ENCODE measurements around the gene CFAP58.
"Not testable (repeated sequence)": the region's sequence is repeated elsewhere in the genome, so short reads cannot be mapped to it uniquely, and the experiment has no call there.

CFAP58 gene

GRCh38 chr10:104440221-104440620 lies 86.6 kb downstream of the CFAP58 start:
- no peak for DNase-seq

- DNase-seq = no peak
These were observed 87.8 kb downstream of the CFAP58 start for GRCh38 chr10:104441329-104442000.

DNA sequence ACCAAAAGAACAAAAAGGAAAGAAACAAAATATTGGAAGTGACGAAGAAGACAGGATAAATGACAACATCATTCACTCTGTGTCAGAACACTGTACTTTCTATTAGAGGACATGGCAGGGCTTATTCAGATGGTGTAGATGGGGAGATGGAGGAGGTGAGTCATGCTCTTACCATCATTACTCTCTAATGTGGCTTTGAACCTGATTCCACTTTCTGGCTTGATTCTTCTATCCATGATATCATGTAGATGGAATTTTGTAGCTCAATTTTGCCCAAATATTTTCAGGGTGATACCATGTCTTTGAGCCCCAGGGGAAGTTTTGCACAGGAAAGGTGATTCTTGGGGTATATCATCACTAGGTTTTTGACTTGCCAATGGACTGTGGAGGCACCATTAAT lies 91.7 kb downstream of the CFAP58 start:
- DNase-seq = no peak

DNA sequence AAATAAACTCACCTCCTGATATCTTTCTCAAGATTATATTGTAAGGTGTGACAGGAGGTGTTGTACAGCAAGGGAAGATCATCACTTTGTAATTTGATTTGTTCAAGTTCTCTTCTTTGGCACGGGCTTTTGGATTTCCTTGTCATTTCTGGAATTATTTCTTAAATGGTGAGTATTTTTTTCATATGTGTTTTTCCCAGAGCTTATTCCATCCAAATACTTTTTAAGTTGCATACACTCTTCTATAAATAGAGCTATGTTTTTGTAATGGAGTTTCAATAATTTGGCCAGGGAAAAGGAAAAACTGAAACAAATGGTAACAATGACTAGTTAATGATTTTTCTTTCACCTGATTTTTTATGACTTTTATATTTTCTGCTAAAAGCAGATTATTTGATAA lies 92.5 kb downstream of the CFAP58 start:
- DNase-seq = no peak

DNA sequence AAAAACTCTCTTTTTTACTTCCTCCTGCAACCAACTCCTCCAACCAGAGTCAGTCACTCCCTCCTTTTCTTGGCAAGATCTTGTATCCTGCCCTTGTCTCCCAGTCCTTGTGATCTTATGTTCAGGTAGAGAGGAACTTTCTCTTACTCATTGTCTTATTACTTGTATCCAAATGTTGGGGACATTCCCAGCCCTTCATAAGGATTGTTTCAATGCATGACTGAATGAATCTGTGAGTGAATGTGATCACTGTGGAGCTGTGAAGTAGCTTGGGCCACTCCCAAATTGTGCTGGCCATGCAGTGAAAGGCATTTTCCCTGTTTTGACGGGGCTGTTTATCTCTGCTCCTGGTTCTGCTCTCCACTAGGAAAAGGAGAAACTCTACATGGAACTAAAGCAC lies 93.7 kb downstream of the CFAP58 start:
- DNase-seq = no peak

- no peak for DNase-seq
These were observed 94.3 kb downstream of the CFAP58 start for GRCh38 chr10:104447906-104448305.

DNA sequence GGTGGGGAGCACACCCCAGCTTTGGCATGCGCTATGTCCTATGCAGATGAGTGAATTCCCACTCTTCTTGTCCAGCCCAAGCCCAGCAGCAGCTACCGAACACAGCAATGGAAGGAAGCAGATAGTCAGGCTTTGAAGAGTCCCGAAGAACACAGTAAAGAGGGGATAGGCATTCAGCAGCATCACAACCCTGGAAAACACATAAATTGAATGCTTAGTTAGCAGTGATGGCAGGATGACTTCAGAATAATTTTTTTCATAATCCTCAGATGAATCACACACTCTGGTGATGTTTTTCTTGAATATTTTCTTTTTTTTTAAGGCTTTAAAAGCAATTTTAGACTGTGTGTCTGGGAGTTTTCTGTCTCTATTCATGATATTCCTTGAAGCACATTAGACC lies 95.8 kb downstream of the CFAP58 start:
- no peak for DNase-seq

DNA sequence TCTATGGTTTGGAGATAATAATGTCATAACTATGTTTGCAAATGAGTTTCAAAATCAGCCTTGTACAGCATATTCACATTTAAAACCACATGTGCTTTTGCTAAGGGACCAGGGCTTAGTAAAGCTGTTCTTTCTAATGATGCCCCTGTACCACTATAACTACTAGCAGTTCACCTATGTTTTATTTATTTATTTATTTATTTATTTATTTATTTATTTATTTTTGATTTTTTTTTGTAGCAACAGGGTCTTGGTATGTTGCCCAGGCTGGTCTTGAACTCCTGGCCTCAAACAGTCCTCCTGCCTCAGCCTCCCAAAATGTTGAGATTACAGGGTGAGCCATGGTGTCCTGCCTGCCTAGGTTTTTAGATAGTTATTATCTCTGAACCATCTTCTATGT lies 96.9 kb downstream of the CFAP58 start:
- DNase-seq = no peak

GRCh38 chr10:104450954-104451353 lies 97.3 kb downstream of the CFAP58 start:
- no peak for DNase-seq

- no peak for DNase-seq
These were observed 99.3 kb downstream of the CFAP58 start for GRCh38 chr10:104452977-104453376.

DNA sequence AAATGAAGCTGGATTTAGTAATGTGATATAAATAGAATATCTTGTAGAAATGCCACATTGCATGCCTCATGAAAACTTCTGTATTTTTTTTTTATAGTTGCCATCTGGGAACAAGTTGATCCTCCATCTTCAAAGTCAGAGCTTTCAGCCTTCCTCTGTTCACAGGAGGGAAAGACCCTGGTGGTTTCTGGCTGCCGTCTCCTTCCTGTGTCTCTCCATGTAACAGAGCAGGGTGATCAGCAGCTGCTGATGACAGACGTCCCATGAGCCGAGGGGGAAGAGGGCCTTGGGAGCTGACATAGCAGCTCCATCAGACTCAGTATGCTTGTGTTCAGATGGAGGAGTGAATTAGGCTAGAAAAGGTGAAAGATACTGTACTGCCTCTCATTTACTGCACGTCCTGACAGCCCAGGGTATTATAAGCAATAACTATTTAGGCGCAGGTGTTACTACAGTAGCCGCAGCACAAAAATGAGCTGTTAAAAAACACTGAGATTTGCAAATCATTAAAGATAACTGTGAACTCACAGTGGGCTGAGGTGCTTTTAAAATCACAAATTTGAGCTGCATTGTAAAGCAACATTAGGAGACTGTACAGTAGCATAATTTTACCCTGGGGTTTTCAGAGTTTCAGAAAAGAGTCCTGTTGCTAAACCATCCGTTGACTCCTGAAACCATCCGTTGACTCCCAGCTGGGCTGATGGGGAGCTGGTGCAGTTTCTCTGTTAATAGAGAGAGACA lies 103.3 kb downstream of the CFAP58 start:
- DNase-seq = no peak

DNA sequence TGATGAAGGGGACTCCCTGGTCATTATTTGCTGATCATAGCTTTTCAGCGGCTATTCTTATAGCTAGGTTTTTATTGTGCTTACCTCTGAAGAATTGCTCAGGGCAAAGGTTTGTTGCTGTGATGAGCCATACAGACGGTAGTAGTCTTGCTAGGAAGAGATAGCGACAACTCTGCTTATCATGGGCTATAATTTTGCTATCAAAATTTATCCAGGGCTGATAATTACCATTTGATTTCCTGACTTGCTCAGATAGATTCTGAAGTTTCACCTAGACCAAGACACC lies 103.9 kb downstream of the CFAP58 start:
- DNase-seq = no peak

GRCh38 chr10:104465575-104465974 lies 111.9 kb downstream of the CFAP58 start:
- not testable (repeated sequence) for DNase-seq

- not testable (repeated sequence) for DNase-seq
These were observed 115.2 kb downstream of the CFAP58 start for GRCh38 chr10:104468818-104469217.

GRCh38 chr10:104472505-104472904 lies 118.9 kb downstream of the CFAP58 start:
- DNase-seq = no peak

GRCh38 chr10:104472957-104473745 lies 119.5 kb downstream of the CFAP58 start:
- no peak for DNase-seq

DNA sequence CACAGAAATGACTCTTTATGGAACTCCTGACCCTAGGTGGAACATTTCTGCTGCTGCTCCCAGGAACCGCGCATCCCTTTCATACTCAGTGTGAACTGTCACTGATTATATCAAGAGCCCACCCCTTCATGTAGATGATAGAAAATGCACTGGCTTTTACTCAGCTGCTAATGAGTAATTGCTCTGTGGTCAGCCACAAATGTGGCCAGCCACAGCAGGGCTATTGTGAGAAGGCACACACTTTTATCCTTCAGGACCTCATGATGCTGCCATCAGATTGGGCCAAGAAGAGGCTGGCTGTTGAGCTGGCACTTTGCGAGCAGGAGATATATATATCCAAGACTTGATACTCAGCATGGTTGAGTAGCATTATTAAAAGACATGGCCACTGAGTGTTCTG lies 124.7 kb downstream of the CFAP58 start:
- DNase-seq = no peak

GRCh38 chr10:104479906-104480593 lies 126.4 kb downstream of the CFAP58 start:
- no peak for DNase-seq

- DNase-seq = no peak
These were observed 127.2 kb downstream of the CFAP58 start for GRCh38 chr10:104480797-104481196.

DNA sequence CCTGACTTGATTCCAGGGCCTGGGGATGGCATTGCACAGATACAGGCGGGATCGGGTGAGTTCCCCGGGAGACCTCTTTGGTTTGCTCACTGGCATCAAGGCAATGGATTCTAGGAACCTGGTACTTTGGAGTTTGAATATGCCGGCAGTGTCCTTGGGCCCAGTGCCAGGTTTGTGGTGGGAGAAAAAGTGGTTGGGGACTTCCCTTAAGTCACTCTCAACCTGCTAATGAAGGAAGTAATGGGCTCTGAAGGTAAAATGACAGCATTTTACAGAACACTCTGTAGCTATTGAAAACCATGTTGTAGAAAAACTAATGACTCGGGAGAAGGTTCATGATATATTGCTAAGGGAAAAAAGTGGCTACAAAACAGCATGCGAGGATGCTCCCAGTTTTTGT lies 129.9 kb downstream of the CFAP58 start:
- DNase-seq = no peak

DNA sequence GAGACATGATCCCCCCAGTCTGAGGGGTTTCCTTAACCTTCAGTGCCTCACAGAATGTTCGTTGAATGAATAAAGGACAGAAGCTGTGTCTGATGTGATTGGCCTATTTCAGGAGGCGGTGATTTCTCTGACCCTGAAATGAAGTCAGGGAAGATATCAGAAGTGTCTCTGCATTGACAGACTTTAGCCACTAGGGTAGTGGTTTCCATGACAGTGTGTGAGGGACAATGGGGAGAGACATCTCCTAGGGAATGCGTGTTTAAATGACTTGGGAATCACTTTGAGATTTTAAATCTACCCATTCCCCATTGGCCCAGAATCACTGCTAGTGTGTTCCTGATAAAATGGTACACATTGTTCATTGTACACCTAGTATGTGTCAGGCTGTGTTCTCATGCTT lies 132.0 kb downstream of the CFAP58 start:
- DNase-seq = no peak

DNA sequence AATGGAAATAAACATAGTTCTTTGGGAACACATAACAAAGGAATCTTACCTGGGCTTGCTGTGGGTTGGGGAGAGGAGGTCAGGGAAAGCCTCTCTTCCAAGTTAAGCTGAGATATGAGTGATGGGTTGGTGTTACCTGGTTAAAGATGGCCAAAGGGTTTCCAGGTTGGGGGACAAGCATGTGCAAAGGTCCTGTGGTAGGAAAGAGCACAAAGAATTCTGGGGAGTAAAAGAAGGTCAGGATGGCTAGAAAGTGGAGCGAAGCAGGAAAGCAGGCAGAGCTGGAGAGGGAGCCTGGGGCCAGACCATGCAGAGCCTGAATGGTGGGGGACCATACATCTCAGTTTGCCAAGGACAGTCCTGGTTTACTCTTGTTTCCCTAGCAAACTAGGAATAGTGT lies 133.2 kb downstream of the CFAP58 start:
- DNase-seq = no peak

DNA sequence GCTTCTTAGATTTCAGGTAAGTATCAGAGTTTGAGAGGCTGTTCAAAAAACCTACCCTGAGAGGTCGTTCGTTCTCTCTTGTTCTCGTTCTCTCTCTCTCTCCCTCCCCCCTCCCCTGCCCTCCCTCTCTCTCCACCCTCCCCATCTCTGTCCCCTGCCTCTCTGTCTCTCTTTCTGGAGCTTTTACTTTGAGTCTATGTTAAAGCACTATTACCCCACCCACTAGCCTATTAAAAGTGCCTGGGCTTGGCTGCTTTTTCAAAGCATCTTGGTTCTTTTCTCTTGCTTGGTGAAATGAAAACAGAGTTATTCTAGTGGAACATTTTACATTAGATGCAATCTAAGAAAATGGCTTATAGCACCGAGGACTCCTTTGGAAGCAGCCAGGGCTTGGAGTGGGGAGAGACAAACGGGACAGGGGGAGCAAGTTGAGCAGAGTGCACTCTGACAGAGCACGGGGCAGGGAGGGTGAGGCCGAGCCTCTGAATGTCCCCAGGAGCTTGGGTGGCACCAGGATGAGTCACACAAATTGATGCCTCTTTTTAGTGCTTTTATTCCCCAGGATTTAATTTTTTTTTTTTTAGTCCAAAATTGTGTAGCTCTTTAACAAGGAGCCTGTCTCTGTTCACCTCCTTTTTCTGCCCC lies 134.3 kb downstream of the CFAP58 start:
- no peak for DNase-seq
